ENCODE results near the gene GNAS-AS1.

DNA sequence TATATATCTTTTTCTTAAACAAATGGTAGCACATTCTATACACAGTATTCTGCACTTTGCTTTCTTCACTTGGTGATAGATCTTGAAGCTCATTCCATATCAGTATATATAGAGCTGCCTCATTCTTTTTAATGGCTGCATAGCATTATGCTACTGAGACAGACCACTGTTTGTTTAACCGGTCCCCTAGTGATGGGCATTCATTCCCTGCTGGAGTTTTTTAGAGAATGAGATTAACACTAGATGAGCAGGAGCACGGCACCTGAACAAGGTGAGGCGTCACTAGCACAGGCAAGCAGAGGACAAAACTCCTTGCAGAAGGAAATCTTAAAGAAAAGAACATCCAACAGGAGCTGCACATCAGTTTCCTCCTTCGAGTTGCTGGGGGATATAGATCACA, 69.6 kb downstream of the GNAS-AS1 start:
- TF ChIP-seq, protein P1, sequence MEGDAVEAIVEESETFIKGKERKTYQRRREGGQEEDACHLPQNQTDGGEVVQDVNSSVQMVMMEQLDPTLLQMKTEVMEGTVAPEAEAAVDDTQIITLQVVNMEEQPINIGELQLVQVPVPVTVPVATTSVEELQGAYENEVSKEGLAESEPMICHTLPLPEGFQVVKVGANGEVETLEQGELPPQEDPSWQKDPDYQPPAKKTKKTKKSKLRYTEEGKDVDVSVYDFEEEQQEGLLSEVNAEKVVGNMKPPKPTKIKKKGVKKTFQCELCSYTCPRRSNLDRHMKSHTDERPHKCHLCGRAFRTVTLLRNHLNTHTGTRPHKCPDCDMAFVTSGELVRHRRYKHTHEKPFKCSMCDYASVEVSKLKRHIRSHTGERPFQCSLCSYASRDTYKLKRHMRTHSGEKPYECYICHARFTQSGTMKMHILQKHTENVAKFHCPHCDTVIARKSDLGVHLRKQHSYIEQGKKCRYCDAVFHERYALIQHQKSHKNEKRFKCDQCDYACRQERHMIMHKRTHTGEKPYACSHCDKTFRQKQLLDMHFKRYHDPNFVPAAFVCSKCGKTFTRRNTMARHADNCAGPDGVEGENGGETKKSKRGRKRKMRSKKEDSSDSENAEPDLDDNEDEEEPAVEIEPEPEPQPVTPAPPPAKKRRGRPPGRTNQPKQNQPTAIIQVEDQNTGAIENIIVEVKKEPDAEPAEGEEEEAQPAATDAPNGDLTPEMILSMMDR (IDR thresholded peaks at IDR 0.05; ENCODE audit: insufficient read depth, low read length), result no peak
- TF ChIP-seq, protein P2, sequence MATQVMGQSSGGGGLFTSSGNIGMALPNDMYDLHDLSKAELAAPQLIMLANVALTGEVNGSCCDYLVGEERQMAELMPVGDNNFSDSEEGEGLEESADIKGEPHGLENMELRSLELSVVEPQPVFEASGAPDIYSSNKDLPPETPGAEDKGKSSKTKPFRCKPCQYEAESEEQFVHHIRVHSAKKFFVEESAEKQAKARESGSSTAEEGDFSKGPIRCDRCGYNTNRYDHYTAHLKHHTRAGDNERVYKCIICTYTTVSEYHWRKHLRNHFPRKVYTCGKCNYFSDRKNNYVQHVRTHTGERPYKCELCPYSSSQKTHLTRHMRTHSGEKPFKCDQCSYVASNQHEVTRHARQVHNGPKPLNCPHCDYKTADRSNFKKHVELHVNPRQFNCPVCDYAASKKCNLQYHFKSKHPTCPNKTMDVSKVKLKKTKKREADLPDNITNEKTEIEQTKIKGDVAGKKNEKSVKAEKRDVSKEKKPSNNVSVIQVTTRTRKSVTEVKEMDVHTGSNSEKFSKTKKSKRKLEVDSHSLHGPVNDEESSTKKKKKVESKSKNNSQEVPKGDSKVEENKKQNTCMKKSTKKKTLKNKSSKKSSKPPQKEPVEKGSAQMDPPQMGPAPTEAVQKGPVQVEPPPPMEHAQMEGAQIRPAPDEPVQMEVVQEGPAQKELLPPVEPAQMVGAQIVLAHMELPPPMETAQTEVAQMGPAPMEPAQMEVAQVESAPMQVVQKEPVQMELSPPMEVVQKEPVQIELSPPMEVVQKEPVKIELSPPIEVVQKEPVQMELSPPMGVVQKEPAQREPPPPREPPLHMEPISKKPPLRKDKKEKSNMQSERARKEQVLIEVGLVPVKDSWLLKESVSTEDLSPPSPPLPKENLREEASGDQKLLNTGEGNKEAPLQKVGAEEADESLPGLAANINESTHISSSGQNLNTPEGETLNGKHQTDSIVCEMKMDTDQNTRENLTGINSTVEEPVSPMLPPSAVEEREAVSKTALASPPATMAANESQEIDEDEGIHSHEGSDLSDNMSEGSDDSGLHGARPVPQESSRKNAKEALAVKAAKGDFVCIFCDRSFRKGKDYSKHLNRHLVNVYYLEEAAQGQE (IDR thresholded peaks at IDR 0.05; ENCODE audit: insufficient replicate concordance, low read depth), result no peak
- no peak for TF ChIP-seq POLR2AphosphoS5 (IDR thresholded peaks at IDR 0.05; ENCODE audit: low read depth)
- no peak for TF ChIP-seq GABPA (IDR thresholded peaks at IDR 0.05; ENCODE audit: low read depth)
